ENCODE data around the gene P2RX6. TPM values are rescaled to one million over a fixed set of nuclear protein-coding genes. Genes with fewer than 3 reads are reported as not detected.
"Not testable (repeated sequence)": the region's sequence is repeated elsewhere in the genome, so short reads cannot be mapped to it uniquely, and the experiment has no call there.

P2RX6 gene
- total RNA-seq, 2 experiments from 2014 or later: 0.14 to 0.69 TPM

- Mint-ChIP-seq H3K4me1 (ENCODE audit: low read depth) (peaks cover 5% of the 10 kb centered on the region), H3K27me3 (peaks cover 11% of the 10 kb centered on the region), H3K9me3 (no peaks in the 10 kb centered on the region), H3K4me3 (no peak overlapping the region), H3K27ac (no peak overlapping the region), H3K36me3 (ENCODE audit: low read depth) (no peaks in the 10 kb centered on the region)
- H3K9me3 ChIP-seq (ENCODE audit: control insufficient read depth in 1 of 2, insufficient read depth in 1 of 2, low read length in 2 of 2): no peaks in the 10 kb centered on the region
- peaks cover 2 to 8% of the 10 kb centered on the region in 2 experiments for H3K27me3 ChIP-seq (ENCODE audit: control insufficient read depth in 1 of 2, insufficient read depth in 2 of 2, low read length in 2 of 2)
- no peak overlapping the region for H3K4me3 ChIP-seq (ENCODE audit: low read length)
- intact Hi-C loops (cut with DNase I, micrococcal nuclease): no loop called here
- CTCF ChIA-PET: no interaction called here
- ATAC-seq (ENCODE audit: poor library complexity) (no peak), DNase-seq (peak in 1 of 14 experiments; percentile 13)
- POLR2A ChIA-PET: no interaction called here
- peaks cover 20% of the 10 kb centered on the region for H3K4me1 ChIP-seq (ENCODE audit: insufficient read depth, low read length)
- no peak for TF ChIP-seq CTCF (IDR thresholded peaks at IDR 0.05)
- no peaks in the 10 kb centered on the region for H3K36me3 ChIP-seq (ENCODE audit: insufficient read depth, low read length)
- H3K27ac ChIP-seq (ENCODE audit: low read depth in 1 of 2, low read length in 2 of 2): no peak overlapping the region
Observed at GRCh38 chr22:20967697-20968211, 47.2 kb upstream of the P2RX6 start.

GRCh38 chr22:20968281-20968977, 46.5 kb upstream of the P2RX6 start:
- H3K27ac ChIP-seq (ENCODE audit: low read depth in 1 of 2, low read length in 2 of 2): no peak overlapping the region
- POLR2A ChIA-PET: no interaction called here
- intact Hi-C loops (cut with DNase I, micrococcal nuclease): no loop called here

GRCh38 chr22:20970939-20971657, 43.9 kb upstream of the P2RX6 start:
- H3K27me3 ChIP-seq (ENCODE audit: control insufficient read depth in 1 of 2, insufficient read depth in 2 of 2, low read length in 2 of 2): no peaks in the 10 kb centered on the region
- Mint-ChIP-seq H3K27ac (no peak overlapping the region), H3K9me3 (no peaks in the 10 kb centered on the region), H3K4me1 (ENCODE audit: low read depth) (no peaks in the 10 kb centered on the region), H3K4me3 (no peak overlapping the region), H3K27me3 (no peaks in the 10 kb centered on the region), H3K36me3 (ENCODE audit: low read depth) (no peaks in the 10 kb centered on the region)
- ChIA-PET CTCF (no interaction called here), POLR2A (no interaction called here)
- H3K9me3 ChIP-seq (ENCODE audit: control insufficient read depth in 1 of 2, insufficient read depth in 1 of 2, low read length in 2 of 2): no peaks in the 10 kb centered on the region
- H3K27ac ChIP-seq (ENCODE audit: low read depth in 1 of 2, low read length in 2 of 2): no peak overlapping the region
- no peak overlapping the region for H3K4me3 ChIP-seq (ENCODE audit: low read length)
- intact Hi-C loops (cut with DNase I, micrococcal nuclease): loop anchor here in 1 of 2 experiments (10.0 kb wide), 1 partner anchor 134 kb away; no protein-coding TSS in a partner anchor
- H3K4me1 ChIP-seq (ENCODE audit: insufficient read depth, low read length): no peaks in the 10 kb centered on the region
- DNase-seq: no peak
- no peaks in the 10 kb centered on the region for H3K36me3 ChIP-seq (ENCODE audit: insufficient read depth, low read length)
- ATAC-seq (ENCODE audit: poor library complexity): no peak
- no peak for TF ChIP-seq CTCF (IDR thresholded peaks at IDR 0.05)

More at GRCh38 chr22:20968281-20968977, 46.5 kb upstream of the P2RX6 start:
- H3K36me3 Mint-ChIP-seq (ENCODE audit: low read depth): no peaks in the 10 kb centered on the region
- peak in 2 of 14 experiments; percentile 31 to 40 for DNase-seq
- peaks cover 2 to 8% of the 10 kb centered on the region in 2 experiments for H3K27me3 ChIP-seq (ENCODE audit: control insufficient read depth in 1 of 2, insufficient read depth in 2 of 2, low read length in 2 of 2)
- peaks cover 5% of the 10 kb centered on the region for H3K4me1 Mint-ChIP-seq (ENCODE audit: low read depth)
- H3K4me1 ChIP-seq (ENCODE audit: insufficient read depth, low read length): peaks cover 20% of the 10 kb centered on the region
- no peaks in the 10 kb centered on the region for H3K36me3 ChIP-seq (ENCODE audit: insufficient read depth, low read length)
- H3K9me3 Mint-ChIP-seq: no peaks in the 10 kb centered on the region
- H3K4me3 Mint-ChIP-seq: no peak overlapping the region
- peaks cover 5% of the 10 kb centered on the region for H3K27me3 Mint-ChIP-seq
- CTCF ChIA-PET: no interaction called here
- no peak for TF ChIP-seq CTCF (IDR thresholded peaks at IDR 0.05)
- no peak overlapping the region for H3K27ac Mint-ChIP-seq
- H3K4me3 ChIP-seq (ENCODE audit: low read length): no peak overlapping the region
- no peak for ATAC-seq (ENCODE audit: poor library complexity)
- no peaks in the 10 kb centered on the region for H3K9me3 ChIP-seq (ENCODE audit: control insufficient read depth in 1 of 2, insufficient read depth in 1 of 2, low read length in 2 of 2)

GRCh38 chr22:20972014-20972694, 42.8 kb upstream of the P2RX6 start:
- peak in 2 of 14 experiments; percentile 42 to 47 for DNase-seq
- CTCF ChIA-PET; H3K27me3 ChIP-seq (ENCODE audit: control insufficient read depth in 1 of 2, insufficient read depth in 2 of 2, low read length in 2 of 2); H3K9me3 ChIP-seq (ENCODE audit: control insufficient read depth in 1 of 2, insufficient read depth in 1 of 2, low read length in 2 of 2); ATAC-seq (ENCODE audit: poor library complexity); H3K27ac Mint-ChIP-seq; H3K4me1 Mint-ChIP-seq (ENCODE audit: low read depth); H3K27ac ChIP-seq (ENCODE audit: low read depth in 1 of 2, low read length in 2 of 2); H3K4me3 Mint-ChIP-seq; H3K9me3 Mint-ChIP-seq; H3K36me3 Mint-ChIP-seq (ENCODE audit: low read depth); H3K4me1 ChIP-seq (ENCODE audit: insufficient read depth, low read length); POLR2A ChIA-PET; H3K4me3 ChIP-seq (ENCODE audit: low read length); H3K27me3 Mint-ChIP-seq; H3K36me3 ChIP-seq (ENCODE audit: insufficient read depth, low read length): not testable (repeated sequence)
- intact Hi-C loops (cut with DNase I, micrococcal nuclease): loop anchor here in 1 of 2 experiments (10.0 kb wide), 1 partner anchor 133 kb away; no protein-coding TSS in a partner anchor
